SK-MEL-5 (cell line): ENCODE results near the gene HIP1R. TPM values are rescaled to one million over a fixed set of nuclear protein-coding genes. Genes with fewer than 3 reads are reported as not detected.
"Not testable (repeated sequence)": the region's sequence is repeated elsewhere in the genome, so short reads cannot be mapped to it uniquely, and the experiment has no call there.

Source experiments
- DNase-seq: peaks from one replicate; pipeline ENCODE4 v3.0.0-alpha.2; 2016; ENCODE audit warnings: low read depth, low spot score
- in situ Hi-C: cut with HindIII; loops from 2 replicates; pipeline ENCODE4 v1.10.0; 2016; ENCODE audit warnings: low sequenced_read_pairs, high pct_unique_total_duplicates, low pct_unique_long_range_greater_than_20kb
- total RNA-seq: library from RNA; depleted of rRNA; stranded (reverse); fragments of >200 nt; shearing (Covaris generic); gene quantifications from 2 replicates; pipeline ENCODE4 v1.2.3, GENCODE V29; 2014

The HIP1R gene
- total RNA-seq, 1 experiment from 2014 or later: 30.7 TPM

DNA sequence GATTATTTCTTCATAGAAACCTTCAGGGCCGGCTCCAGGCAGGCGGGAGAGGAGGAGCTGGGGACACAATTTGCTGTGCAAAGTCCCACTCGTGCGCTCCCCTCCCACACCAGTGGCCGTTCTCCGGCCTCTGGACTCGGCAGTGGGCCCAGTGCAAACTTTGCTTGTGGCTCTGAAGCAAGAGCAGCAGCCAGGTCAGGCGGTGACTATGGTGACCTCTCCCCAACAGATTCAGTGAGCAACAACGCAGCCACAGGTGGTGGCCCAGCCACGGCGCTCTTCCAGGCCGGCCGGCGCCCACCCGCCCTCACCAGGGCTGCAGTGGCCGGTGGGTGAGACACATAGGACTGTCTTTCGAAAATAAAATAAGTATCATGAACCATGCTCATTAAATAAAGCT lies 31.1 kb downstream of the HIP1R start:
- in situ Hi-C loops: no loop called here
- no peak for DNase-seq

DNA sequence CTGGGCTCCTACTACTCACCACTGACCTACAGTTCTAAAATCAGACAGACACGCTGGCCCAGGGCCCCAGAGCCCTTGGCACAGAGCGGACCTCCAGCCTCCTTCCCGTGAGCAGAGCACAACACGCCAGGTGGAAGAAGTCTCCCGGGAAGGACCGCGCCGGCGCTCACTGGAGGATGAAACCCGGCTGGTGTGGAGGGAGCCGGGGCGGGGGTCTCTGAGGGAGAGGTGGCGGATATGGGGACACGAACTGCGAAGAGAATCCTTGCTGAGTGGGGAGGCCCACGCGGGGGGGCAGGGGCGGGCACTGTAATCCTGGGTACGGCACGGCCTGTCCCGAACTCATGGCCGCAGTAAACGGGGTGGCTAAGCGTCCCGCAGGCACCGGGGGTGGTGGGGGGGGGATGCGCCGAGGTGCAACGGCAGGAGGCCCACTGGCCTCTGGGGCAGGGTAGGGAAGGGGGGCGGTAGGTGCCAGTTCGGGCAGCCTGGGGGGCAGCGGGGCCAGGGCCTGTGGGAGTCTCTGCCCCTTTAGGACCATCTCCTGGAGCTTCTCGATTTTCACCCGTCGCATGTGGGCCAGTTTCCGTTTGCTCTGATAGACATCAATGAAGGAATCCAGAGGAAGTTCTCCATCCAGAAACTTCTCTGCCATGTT lies 31.8 kb downstream of the HIP1R start:
- in situ Hi-C loops: no loop called here
- DNase-seq: no peak

DNA sequence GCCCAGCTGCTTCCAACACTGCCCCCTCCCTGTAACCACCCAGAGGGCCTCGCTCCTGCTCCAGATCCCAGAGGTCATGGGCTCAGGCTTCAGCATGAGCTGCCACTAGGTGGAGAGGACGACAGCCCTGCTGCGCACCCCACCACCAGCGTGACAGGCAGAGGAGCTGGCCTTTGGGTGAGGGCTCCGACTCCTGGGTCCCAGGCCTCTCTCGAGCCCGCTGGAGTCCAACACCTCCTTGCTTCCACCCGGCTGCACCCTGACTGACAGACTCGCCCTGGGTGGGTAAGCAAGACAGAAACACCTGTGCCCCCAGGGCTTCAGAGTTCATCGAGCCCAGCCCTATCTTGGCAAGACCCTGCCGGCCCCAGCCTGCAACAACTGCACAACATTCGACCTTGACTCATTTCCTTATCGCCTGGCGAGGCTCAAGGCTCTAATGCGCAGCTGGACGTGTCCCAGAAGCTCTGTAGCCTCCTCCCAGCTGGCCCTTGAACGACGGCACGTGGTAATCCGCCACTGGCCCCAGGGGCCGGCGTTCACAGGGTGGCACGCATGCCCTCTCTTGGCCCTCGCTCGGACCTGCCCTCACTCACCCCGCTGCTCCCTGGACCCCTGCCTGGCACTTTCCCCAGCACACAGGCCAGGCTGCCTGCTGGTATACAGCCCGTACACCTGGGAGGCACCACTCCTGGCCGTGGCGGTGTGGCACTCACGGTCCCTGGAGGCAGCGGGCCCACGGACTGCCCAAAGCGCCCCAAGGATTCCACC lies 32.6 kb downstream of the HIP1R start:
- DNase-seq: peak; percentile 51
- in situ Hi-C loops: no loop called here

DNA sequence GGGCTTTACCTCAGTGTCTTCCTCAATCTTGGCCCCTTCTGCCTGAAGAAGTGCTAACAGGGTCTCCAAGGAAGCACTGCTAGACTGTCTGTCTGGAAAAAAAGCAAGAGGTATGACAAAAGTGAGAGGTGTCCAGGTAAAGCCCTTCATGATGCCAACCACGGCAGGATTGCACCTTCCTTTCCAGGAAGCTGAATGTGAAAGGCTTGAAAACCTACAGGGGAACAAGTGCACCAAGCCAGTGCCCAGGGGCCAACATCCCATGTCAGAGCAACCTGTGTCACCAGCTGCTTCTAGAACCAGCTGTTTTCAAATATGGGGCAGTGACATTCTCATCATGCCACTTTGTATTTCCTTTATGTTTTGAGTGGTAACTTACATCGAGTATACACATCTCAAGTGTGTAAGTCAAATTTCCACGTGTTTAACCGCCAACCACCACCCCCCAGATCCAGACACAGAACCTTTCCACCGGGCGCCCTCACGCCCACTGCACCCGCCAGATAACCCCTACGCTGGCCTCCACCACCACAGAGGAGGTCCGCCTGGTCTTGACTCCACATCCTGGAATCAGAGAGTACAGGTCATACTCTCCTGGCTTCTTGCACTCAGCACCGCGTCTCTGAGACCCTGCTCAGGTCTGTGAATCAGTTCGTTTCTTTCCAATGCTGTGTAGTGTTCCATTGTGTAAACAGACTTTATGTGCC lies 33.4 kb downstream of the HIP1R start:
- in situ Hi-C loops: no loop called here
- DNase-seq: no peak

DNA sequence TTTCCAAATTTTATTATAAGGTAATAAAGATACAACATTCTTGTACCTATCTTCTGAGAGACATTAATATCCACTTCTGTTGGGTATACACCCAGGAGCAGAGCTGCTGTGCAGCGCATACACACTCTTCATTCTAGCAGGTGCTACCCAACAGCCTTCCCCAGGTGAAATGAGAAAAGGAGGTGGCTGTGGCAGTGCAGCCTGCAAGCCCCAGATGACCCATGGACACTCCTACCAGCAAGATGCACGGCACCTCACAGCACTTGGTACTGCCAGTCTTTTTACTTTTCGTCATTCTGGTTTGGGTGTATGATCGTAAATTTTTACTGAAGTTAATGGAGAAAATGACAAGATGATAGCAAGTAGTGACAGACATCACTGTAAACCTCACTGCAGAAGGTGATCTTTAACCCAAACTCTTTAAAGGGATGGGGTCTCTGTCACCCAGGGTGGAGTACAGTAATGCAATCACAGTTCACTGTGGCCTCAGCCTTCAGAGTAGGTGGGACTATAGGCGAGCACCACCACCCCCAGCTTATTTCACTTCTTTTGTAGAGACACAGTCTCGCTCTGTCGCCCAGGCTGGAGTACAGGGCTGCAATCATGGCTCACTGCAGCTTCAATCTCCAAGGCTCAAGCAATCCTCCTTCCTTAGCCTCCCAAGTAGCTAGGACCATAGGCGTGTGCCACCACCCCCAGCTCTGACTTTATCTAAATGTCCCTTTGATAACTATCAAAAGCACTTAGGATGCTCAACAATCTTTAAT lies 34.1 kb downstream of the HIP1R start:
- in situ Hi-C loops: no loop called here
- no peak for DNase-seq

DNA sequence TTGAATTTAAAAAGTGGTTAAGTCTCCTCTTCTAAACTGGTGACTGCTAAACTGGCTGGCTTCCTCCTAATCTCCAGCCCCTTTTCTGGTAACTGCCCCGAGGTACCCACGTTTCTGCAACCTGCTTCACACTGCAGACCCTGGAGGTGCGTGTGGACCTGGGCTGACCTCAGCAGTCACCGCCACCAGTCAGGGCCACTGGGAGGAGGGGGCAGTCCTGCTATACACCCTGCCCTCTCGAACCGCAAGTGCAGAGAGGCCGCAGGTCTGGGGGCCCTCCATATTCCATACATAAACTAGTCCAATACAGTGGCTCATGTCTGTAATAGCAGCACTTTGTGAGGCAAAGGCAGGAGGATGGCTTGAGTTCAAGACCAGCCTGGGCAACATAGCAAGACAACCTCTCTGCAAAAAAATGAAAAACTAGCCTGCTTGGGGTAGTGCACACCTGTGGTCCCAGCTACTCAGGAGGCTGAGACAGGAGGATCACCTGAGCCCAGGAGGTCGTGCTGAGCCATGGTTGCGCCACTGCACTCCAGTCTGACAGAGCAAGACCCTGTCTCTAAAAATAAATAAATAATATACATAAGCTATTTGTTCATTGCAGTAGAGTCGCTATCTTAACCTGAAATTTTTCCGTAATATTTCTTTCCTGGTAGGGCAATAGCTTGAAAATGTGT lies 35.0 kb downstream of the HIP1R start:
- no peak for DNase-seq
- in situ Hi-C loops: no loop called here

DNA sequence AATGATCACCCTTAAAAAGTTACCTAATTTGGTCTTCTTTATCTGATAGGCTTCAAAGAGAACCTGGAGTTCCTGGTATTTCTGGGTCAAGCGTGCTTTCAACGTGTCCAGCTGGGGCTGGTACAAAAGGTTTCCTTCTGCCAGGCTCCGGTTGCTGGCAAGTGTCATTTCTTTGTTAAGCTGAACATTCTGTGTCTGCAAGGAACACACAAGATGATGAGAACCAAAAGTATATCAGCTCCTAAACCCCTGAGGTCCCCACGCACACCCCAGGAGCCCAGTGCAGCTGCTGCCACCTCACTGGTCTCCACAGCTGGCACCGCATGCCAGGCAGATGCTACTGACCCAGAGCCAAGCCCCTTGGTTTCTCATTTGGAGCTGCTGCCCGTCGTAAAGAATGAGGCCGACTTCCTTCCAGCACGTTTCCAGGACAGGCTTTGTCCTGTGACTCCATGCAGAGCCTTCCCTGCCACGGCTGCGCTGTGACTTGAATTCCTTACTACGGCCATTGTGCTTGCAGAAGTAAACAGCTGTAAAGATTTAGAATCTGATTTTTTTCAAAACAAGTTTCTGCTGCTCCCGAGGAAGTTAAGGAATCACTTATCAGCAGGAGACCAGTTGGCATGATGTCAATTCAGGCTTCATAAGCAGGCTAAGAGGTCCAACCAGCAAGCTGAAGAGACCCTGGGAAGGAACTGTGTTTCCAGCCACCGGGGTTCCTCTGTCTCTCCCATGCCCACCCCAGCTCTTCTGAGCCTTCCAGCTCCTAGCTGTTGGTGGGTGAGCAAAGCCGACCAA lies 35.8 kb downstream of the HIP1R start:
- in situ Hi-C loops: no loop called here
- DNase-seq: no peak

DNA sequence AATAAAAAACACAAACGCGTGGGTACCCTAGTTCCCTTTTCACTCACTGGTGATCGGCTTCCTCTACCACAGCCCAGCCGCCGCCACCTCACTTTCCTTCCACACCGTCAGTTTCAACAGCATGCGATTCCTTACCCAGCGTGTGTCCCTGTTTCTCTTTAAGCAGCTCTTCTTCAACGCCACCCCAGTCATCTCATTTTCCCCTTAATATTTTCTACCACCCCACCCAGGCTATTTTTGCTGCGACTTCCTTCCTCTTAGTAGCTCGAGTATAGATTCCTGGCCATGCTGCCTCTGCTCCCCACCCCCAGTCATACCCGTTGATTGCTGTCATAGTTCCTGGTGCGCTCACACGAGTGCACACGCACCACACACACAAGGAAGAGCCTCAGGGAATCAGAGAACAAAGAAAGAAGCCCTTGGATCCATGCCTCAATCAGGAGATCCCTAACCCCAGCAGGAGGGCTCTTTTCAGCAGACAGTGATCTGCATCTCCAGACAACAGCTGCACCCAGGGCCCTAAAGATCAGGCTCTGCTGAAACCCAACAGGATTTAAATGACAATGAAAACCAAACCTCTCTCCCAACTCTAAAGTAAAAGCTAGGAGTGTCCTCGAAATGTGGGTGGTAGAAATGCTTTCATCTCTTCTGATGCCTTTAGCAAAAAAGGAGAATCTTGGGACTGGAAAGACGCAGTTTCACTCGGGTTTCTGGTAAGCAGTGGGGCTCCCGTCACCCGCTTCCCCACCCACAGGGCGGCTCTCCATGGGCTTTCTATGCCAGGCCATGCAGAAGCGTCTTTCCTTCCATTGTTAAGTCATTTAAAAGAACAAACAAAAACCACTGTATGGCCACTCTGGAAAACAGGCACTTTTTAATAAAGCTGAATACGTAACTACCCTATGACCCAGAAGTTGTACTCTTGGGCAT lies 36.9 kb downstream of the HIP1R start:
- in situ Hi-C loops: no loop called here

DNA sequence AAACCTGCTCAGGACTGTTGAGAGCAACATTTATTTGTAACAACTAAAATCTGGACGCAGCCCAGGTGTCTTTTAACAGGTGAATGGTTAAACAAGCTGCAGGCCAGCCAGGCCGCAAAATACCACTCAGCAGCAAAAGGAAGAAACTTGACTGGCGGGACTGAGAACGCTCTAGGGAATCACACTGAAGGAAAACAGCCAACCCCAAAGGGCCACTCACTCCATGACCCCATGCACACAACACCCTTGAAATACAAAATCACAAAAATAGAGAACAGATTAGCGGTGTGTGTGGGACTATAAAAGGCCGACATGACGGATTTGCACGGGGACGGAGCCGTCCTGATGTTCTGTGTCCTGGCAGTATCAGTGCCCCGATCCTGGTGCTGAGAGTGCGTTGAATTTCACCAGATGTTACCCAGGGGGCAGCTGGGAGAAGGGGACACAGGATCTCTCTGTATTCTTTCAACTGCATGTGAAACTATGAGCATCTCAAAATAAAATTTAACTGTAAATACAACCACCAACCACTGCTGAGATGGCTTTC lies 37.6 kb downstream of the HIP1R start:
- DNase-seq: no peak
- in situ Hi-C loops: no loop called here

More for the DNA sequence above, 36.9 kb downstream of the HIP1R start:
- peak; percentile 97 for DNase-seq

DNA sequence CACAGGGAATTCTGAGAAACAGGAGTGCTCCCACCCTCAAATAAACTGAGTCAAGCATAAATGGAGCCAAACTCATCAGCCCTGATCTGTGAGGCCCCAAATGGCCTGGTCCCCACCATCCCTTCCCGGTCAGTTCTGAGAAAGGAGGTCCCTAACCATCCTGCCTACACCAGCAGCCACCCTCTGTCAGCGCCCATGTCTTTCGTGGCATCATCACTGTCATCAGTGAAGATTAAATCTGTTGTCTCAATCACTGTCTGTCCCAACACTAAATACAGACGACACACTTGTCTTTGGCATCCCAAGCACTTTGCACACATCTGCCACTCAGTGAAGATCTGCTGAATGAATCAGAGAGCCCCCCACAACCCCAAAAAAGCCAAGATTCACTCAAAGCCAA lies 38.3 kb downstream of the HIP1R start:
- in situ Hi-C loops: no loop called here

DNA sequence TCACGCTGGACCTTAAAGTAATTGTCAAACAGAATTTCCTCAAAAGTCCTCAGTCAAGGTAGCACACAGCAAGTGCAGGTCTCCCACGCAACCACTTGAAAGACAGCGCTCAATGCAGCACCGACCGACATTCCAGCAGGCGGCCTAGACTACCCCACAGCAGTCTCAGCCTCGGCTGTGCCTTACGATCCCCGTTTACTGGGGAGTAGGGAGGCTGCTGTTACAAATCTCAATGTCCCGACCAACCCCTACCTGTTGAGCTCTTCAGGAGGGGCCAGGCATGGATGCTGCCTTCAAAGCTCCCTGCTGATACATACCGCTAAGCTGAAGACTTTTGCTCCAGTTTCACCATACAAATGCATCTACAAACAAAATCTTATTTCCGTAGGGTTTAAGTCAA lies 38.8 kb downstream of the HIP1R start:
- in situ Hi-C loops: no loop called here
- DNase-seq: no peak

More for the DNA sequence above, 38.3 kb downstream of the HIP1R start:
- DNase-seq: no peak

DNA sequence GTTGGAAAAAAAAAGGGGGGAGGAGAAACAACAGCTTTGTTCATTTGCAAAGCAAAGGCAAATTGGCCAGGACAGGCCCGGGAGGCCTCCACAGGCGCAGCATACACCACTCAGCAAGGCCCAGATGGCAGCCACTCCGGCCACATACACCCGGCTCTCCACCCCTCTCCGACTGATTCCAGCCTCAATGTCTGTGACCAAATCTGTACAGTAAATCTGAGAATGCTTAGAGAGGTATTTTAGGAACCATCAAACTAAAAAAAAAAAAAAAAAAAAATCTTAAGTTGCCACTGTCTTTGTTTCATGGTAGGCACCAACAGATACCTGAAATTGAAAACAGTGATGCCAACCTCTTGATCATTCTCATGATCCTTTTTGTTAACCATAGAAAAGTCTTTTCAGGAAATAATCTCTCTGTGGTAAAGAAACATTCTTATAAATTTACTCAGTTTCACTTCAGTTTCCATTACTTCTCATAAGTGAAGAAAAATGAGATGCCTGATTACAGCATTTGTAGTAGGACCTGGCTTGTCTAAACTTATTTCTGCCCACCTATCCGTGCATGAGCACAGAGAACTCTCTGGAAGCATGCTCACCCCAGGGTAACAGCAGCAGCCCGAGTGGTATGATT lies 40.4 kb downstream of the HIP1R start:
- in situ Hi-C loops: no loop called here
- no peak for DNase-seq

DNA sequence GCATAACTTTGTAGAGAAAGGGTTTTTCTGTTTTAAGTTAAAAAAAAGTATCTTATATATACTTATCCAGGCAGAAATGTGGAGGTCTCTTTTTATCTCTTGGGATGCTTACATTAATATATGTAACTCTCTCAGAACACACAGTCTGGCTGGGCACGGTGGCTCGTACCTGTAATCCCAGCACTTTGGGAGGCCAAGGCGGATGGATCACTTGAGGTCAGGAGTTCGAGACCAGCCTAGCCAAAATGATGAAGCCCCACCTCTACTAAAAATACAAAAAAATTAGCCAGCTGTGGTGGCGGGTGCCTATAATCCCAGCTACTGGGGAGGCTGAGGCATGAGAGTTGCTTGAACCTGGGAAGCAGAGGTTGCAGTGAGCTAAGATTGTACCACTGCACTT lies 41.0 kb downstream of the HIP1R start:
- in situ Hi-C loops, DNase-seq: not testable (repeated sequence)

DNA sequence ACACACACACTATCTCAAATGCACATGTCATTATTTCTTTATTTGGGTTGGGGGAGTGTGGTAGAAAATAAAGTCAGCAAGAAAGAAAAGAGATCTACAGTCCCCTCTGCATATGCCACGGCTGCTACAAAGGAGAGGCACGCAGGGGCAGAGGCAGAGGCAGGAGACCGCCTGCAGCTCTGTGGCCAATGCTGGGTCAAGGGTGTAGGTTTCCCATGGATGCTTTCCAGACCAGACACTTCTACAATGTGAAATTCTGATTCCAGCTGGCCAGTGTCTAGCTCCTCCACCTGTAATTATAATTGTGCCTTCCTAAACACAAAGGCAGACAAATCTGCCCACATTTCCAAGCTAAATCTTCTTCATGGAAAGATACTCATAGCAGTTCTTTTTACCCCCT lies 41.5 kb downstream of the HIP1R start:
- DNase-seq: no peak
- in situ Hi-C loops: no loop called here
